HG02884 (cell line): ENCODE results near the gene MFAP4.
A peak's percentile ranks its signal among the peaks of the same experiment; 100 is the strongest.

ENCODE experiments used
- ATAC-seq: cut with Tn5 transposase; IDR thresholded peaks from one replicate; pipeline ENCODE4 v1.9.1; 2021; ENCODE audit warnings: mild to moderate bottlenecking, moderate library complexity; ENCODE audit not compliant: unreplicated experiment

MFAP4 gene

DNA sequence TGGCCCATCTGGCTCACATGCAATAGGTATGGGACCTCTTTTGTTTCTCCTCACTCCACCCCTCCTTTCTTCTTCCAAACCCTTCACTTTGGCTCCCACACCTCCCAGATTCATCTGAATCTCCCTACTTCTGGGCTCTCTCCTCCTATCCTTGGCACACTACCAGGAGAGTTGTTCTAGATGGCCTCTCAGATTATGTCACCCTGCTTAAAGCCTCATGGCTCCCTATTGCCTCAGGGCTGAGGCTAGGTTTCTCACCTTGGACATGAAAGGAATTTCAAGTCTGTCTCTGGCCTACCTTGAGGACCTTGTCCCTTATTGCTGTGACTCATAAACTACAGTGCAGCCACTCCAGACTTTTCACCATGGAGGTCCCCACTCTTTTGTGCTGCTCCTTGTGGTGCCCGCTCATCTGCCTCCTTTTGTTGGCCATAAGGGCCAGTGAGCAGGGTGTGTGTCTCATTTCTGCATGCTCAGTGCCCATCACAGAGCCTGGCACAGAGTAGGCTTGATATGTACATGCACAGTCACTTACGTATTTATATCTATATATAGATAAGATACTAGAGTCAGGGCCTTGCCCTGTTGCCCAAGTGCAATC lies 1.0 kb upstream of the MFAP4 start:
- ATAC-seq: no peak

GRCh38 chr17:19386051-19386929 lies 700 bp downstream of the MFAP4 start:
- no peak for ATAC-seq

GRCh38 chr17:19385521-19385983 lies 1.4 kb downstream of the MFAP4 start:
- ATAC-seq: no peak

- ATAC-seq: no peak
Observed at GRCh38 chr17:19384723-19385391, 2.1 kb downstream of the MFAP4 start.

GRCh38 chr17:19383681-19384470 lies 3.1 kb downstream of the MFAP4 start:
- no peak for ATAC-seq

GRCh38 chr17:19382531-19383444 lies 4.2 kb downstream of the MFAP4 start:
- no peak for ATAC-seq

DNA sequence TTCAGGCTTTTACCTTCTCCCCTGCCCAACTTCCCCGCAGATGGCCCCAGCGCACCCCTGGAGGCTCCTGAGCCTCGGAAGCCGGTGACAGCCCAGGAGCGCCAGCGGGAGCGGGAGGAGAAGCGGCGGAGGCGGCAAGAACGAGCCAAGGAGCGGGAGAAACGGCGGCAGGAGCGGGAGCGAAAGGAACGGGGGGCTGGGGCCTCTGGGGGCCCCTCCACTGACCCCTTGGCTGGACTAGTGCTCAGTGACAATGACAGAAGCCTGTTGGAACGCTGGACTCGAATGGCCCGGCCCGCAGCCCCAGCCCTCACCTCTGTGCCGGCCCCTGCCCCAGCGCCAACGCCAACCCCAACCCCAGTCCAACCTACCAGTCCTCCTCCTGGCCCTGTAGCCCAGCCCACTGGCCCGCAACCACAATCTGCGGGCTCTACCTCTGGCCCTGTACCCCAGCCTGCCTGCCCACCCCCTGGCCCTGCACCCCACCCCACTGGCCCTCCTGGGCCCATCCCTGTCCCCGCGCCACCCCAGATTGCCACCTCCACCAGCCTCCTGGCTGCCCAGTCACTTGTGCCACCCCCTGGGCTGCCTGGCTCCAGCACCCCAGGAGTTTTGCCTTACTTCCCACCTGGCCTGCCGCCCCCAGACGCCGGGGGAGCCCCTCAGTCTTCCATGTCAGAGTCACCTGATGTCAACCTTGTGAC lies 5.1 kb downstream of the MFAP4 start:
- ATAC-seq: no peak

GRCh38 chr17:19381361-19381740 lies 5.6 kb downstream of the MFAP4 start:
- ATAC-seq: no peak

GRCh38 chr17:19380481-19381301 lies 6.3 kb downstream of the MFAP4 start:
- ATAC-seq: no peak

GRCh38 chr17:19379361-19380065 lies 7.5 kb downstream of the MFAP4 start:
- ATAC-seq: no peak

DNA sequence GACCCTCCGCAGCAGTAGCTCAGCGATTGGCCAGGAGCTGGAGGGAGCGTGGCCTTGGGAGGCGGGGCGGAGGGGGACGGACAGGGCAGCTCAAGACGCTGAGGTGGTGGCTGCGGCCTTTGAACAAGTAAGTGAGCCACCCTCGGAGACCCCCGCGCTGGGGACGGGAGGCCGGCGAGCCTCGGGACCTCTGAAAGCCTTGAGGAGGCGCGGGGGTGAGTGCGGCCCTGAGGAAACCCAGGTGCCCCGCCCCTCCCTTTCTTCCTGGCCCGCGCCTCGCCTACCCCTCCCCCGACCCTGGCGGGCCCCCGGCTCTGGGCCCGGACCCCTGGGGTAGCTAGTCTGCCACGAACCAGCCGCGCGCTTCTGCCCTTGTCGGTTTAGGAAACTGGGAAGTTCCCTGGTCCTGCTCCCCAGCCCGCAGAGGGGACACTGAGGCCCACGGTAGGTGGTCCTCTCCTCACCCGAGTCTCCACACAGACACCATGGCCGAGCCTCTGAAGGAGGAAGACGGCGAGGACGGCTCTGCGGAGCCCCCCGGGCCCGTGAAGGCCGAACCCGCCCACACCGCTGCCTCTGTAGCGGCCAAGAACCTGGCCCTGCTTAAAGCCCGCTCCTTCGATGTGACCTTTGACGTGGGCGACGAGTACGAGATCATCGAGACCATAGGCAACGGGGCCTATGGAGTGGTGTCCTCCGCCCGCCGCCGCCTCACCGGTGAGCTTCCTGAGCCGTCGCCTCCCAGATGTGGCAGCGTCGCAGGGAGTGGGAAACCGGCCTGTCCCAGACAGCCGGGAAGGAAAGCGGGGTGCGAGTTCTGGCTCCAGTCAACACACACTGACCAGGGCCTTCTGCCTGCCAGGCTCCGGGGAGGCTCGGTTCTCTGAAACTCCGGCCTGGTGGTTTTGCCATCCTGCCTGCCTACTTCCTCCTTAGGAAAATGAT lies 8.3 kb downstream of the MFAP4 start, which contains the start of gene MAPK7:
Gene MAPK7 (plus strand): TSS at position 83 of the 945 bp plus-strand sequence. CDS start 403 bp downstream, at position 486.
- no peak for ATAC-seq

DNA sequence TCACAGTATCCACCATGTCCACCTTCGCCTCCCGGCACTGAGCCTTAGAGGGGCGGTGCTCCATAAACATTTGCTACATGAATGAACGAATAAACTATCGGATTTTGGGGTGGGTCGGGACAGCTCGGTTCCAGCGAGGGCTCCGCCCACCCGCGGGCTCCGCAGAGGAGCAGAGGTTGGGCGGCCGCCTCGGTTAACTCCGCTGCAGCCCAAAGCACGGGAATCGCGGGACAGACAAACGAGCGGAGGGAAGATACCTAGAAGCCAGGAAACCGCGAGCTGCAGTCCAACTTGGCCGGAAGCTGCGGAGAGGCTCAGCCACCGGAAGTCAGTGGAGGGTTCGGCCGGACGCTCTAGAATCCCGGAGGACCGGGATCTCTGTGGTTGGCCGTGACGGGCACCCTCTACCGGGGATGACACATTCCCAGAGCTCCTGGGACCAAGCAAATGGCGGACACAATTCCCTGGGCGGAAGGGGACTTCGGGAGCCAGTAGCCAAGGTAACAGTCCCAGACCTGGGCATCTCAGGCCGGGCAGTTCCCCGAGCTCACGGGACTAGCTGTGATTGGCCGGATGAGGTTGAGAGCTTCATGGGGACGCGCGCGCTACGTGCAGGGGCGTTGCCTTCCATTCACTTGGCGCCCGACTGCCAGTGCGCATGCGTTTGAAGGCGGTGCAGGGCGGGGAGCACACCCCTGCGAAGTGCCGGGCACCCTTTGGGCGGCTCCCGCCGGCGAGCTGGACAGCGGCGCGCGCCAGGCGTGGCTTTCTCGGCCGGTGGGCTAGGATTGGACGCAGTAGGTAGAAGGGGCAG lies 9.2 kb downstream of the MFAP4 start:
- peak; percentile 92 for ATAC-seq

- no peak for ATAC-seq
Observed at GRCh38 chr17:19376811-19377210, 10.2 kb downstream of the MFAP4 start.

DNA sequence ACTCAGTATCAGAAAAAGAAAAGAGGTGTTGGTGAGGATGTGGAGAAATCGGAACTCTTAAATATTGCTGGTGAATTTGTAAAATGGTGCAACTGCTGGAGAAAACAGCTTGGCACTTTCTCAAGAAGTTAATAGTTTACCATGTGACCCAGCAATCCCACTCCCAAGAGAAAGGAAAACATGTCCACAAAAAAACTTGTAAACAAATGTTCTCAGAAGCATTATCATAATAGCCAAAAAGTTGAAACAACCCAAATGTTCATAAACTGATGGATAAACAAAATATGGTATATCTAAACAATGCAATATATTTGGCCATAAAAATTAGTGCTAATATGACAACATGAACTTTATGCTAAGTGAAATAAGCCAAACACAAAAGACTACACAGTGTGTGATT lies 11.3 kb downstream of the MFAP4 start:
- ATAC-seq: no peak

GRCh38 chr17:19374136-19374535 lies 12.9 kb downstream of the MFAP4 start:
- no peak for ATAC-seq
